H9 (cell line): ENCODE measurements around the gene IGSF3. TPM values are rescaled to one million over a fixed set of nuclear protein-coding genes. Genes with fewer than 3 reads are reported as not detected.

ENCODE experiments used
- DNase-seq: peaks from one replicate; pipeline ENCODE4 v3.0.0-alpha.2; 2017
- H2AFZ ChIP-seq: one replicate; pipeline ENCODE4 v1.6.1; 2013; ENCODE audit warnings: mild to moderate bottlenecking, low read length, control low read depth, moderate library complexity
- H2AK5ac ChIP-seq: 2 replicates; pipeline ENCODE4 v1.6.1; 2013; ENCODE audit warnings: low read length, control low read depth, mixed read lengths; ENCODE audit not compliant: insufficient read length
- H2BK120ac ChIP-seq: one replicate; pipeline ENCODE4 v1.6.1; 2013; ENCODE audit warnings: low read depth, mild to moderate bottlenecking, low read length, control low read depth, inconsistent platforms; ENCODE audit not compliant: poor library complexity, severe bottlenecking
- H2BK12ac ChIP-seq: 2 replicates; pipeline ENCODE4 v1.6.1; 2013; ENCODE audit warnings: low read length, control low read depth, mixed read lengths, low read depth; ENCODE audit not compliant: insufficient read length
- H2BK15ac ChIP-seq: 2 replicates; pipeline ENCODE4 v1.6.1; 2013; ENCODE audit warnings: low read depth, low read length, control low read depth
- H2BK20ac ChIP-seq: one replicate; pipeline ENCODE4 v1.6.1; 2013; ENCODE audit warnings: low read depth, mild to moderate bottlenecking, low read length, control low read depth, inconsistent platforms; ENCODE audit not compliant: poor library complexity, severe bottlenecking
- H2BK5ac ChIP-seq: 2 replicates; pipeline ENCODE4 v1.6.1; 2013; ENCODE audit warnings: low read length, control low read depth, mixed read lengths; ENCODE audit not compliant: insufficient read length
- H3K14ac ChIP-seq: 2 replicates; pipeline ENCODE4 v1.6.1; 2013; ENCODE audit warnings: low read length, control low read depth; ENCODE audit not compliant: insufficient read depth
- H3K18ac ChIP-seq: 2 replicates; pipeline ENCODE4 v1.6.1; 2013; ENCODE audit warnings: low read depth, mild to moderate bottlenecking, mixed read lengths, low read length, control low read depth; ENCODE audit not compliant: insufficient read length
- H3K23ac ChIP-seq: 2 replicates; pipeline ENCODE4 v1.6.1; 2013; ENCODE audit warnings: low read length, control low read depth, mixed read lengths, low read depth; ENCODE audit not compliant: insufficient read length
- H3K23me2 ChIP-seq: 2 replicates; pipeline ENCODE4 v1.6.1; 2013; ENCODE audit warnings: low read depth, mild to moderate bottlenecking, mixed read lengths, low read length, control low read depth; ENCODE audit not compliant: insufficient read length, poor library complexity, severe bottlenecking
- H3K27ac ChIP-seq: 2 replicates; pipeline ENCODE4 v1.5.1; 2013; ENCODE audit warnings: low read length, control low read depth, mixed read lengths, low read depth; ENCODE audit not compliant: insufficient read length
- H3K27me3 ChIP-seq: 2 replicates; pipeline ENCODE4 v1.6.1; 2013; ENCODE audit warnings: low read length, control low read depth, inconsistent platforms; ENCODE audit not compliant: insufficient read depth
- H3K4ac ChIP-seq: 2 replicates; pipeline ENCODE4 v1.6.1; 2013; ENCODE audit warnings: low read depth, mild to moderate bottlenecking, control low read depth, inconsistent platforms, low read length, moderate library complexity
- H3K4me1 ChIP-seq: 2 replicates; pipeline ENCODE4 v1.6.1; 2013; ENCODE audit warnings: low read length, control low read depth, inconsistent platforms; ENCODE audit not compliant: insufficient read depth
- H3K4me2 ChIP-seq: 2 replicates; pipeline ENCODE4 v1.6.1; 2013; ENCODE audit warnings: low read length, control low read depth, mixed read lengths; ENCODE audit not compliant: insufficient read length, insufficient read depth
- H3K56ac ChIP-seq: 2 replicates; pipeline ENCODE4 v1.6.1; 2013; ENCODE audit warnings: low read depth, mild to moderate bottlenecking, mixed read lengths, low read length, control low read depth; ENCODE audit not compliant: insufficient read length
- H3K79me1 ChIP-seq: 2 replicates; pipeline ENCODE4 v1.6.1; 2013; ENCODE audit warnings: low read depth, mild to moderate bottlenecking, moderate library complexity, low read length, control low read depth, inconsistent platforms; ENCODE audit not compliant: insufficient read depth, poor library complexity, severe bottlenecking
- H3K79me2 ChIP-seq: 2 replicates; pipeline ENCODE4 v1.6.1; 2013; ENCODE audit warnings: low read length, control low read depth, inconsistent platforms; ENCODE audit not compliant: insufficient read depth
- H3K9ac ChIP-seq: 2 replicates; pipeline ENCODE4 v1.6.1; 2013; ENCODE audit warnings: low read length, control low read depth, mixed read lengths; ENCODE audit not compliant: insufficient read length; ENCODE audit errors: extremely low read depth
- H3K9me3 ChIP-seq: one replicate; pipeline ENCODE4 v1.6.1; 2013; ENCODE audit warnings: low read depth, low read length, inconsistent platforms; ENCODE audit not compliant: control insufficient read depth
- H3T11ph ChIP-seq: one replicate; pipeline ENCODE4 v1.6.1; 2013; ENCODE audit warnings: mild to moderate bottlenecking, low read length, control low read depth, inconsistent platforms
- H4K20me1 ChIP-seq: one replicate; pipeline ENCODE4 v1.6.1; 2013; ENCODE audit not compliant: control insufficient read depth, insufficient read length, insufficient read depth
- H4K5ac ChIP-seq: 2 replicates; pipeline ENCODE4 v1.6.1; 2013; ENCODE audit warnings: low read depth, mild to moderate bottlenecking, mixed read lengths, low read length, control low read depth; ENCODE audit not compliant: insufficient read length
- H4K8ac ChIP-seq: replicated peaks from 2 replicates; pipeline ENCODE4 v1.6.1; 2013; ENCODE audit warnings: low read length, control low read depth, mixed read lengths, low read depth; ENCODE audit not compliant: insufficient read length
- H4K91ac ChIP-seq: 2 replicates; pipeline ENCODE4 v1.6.1; 2013; ENCODE audit warnings: low read depth, mild to moderate bottlenecking, moderate library complexity, mixed read lengths, low read length, control low read depth; ENCODE audit not compliant: insufficient read length
- H3K27ac Mint-ChIP-seq, 3 experiments: 2 replicates in 2 of 3; 3 replicates in 1 of 3; pipeline ENCODE4 v1.8.0; 2020 to 2021; ENCODE audit warnings: mixed read lengths in 3 of 3, mild to moderate bottlenecking in 1 of 3, moderate library complexity in 1 of 3
- H3K27me3 Mint-ChIP-seq: 2 replicates; pipeline ENCODE4 v1.8.0; 2021; ENCODE audit warnings: low read depth, mild to moderate bottlenecking, moderate library complexity, mixed read lengths
- H3K36me3 Mint-ChIP-seq, 3 experiments: 2 replicates in 2 of 3; 3 replicates in 1 of 3; pipeline ENCODE4 v1.8.0; 2020 to 2021; ENCODE audit warnings: low read depth in 3 of 3, mixed read lengths in 3 of 3; ENCODE audit not compliant: insufficient read depth in 1 of 3
- H3K4me1 Mint-ChIP-seq, 2 experiments: 2 replicates each; pipeline ENCODE4 v1.8.0; 2020; ENCODE audit warnings: mixed read lengths in 2 of 2
- H3K4me3 Mint-ChIP-seq, 2 experiments: 2 replicates in 1 of 2; 3 replicates in 1 of 2; pipeline ENCODE4 v1.8.0; 2020 to 2021; ENCODE audit warnings: mild to moderate bottlenecking in 2 of 2, mixed read lengths in 2 of 2, moderate library complexity in 1 of 2
- H3K9me3 Mint-ChIP-seq, 2 experiments: 2 replicates in 1 of 2; 3 replicates in 1 of 2; pipeline ENCODE4 v1.8.0; 2020; ENCODE audit warnings: mild to moderate bottlenecking in 2 of 2, mixed read lengths in 2 of 2, moderate library complexity in 1 of 2
- WGBS: extraction: QIAGEN DNeasy Blood & Tissue Kit; methylation state at CpG from one replicate; pipeline ENCODE4 v1.1.7; 2013; ENCODE audit warnings: missing lambda C conversion rate, low lambda C conversion rate, mixed read lengths; ENCODE audit not compliant: insufficient read length; ENCODE audit errors: extremely low coverage; 5-methylcytosine and 5-hydroxymethylcytosine counted together
- total RNA-seq: library from RNA; stranded (reverse); gene quantifications from 2 replicates; pipeline ENCODE4 v1.2.1, GENCODE V29; 2021
- TF ChIP-seq, protein P1 (sequence below): fragments of 200-600 bp; sonication (generic); conservative IDR thresholded peaks from 3 replicates; pipeline ENCODE4 v1.8.0; 2021; ENCODE audit warnings: antibody characterized with exemption, mild to moderate bottlenecking

IGSF3 gene
- total RNA-seq, 1 experiment from 2014 or later, result 19.1 TPM

DNA sequence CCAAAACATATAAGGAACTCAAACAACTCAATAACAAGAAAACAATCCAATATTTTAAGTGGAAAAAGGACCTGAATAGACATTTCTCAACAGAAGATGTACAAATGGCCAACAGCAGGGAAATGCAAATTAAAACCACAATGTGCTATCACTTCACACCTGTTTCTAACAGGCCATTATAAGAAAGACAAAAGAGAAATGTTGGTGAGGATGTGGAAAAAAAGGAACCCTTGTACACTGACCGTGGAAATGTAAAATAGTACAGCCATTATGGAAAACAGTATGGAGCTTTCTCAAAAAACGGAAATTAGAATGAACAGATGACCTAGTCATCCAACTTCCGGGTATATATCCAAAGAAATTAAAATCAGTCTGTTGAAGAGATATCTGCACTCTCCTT lies 48.9 kb upstream of the IGSF3 start:
- H3K4me1 ChIP-seq, result no peaks in the 10 kb centered on the region; the same call in 1 of the 2 replicates
- no peak overlapping the region for H3K18ac ChIP-seq
- no peaks in the 10 kb centered on the region for H3K79me2 ChIP-seq
- H4K5ac ChIP-seq, result no peak overlapping the region
- no peak overlapping the region for H4K8ac ChIP-seq
- no peak for DNase-seq
- no peak overlapping the region for H2BK15ac ChIP-seq
- H3K23ac ChIP-seq, result no peak overlapping the region
- no peak overlapping the region for H2AK5ac ChIP-seq
- no peak overlapping the region for H3T11ph ChIP-seq
- H2BK5ac ChIP-seq, result no peak overlapping the region
- H2BK12ac ChIP-seq, result no peak overlapping the region
- no peak overlapping the region for H3K14ac ChIP-seq
- Mint-ChIP-seq H3K4me3 (no peak overlapping the region), H3K27ac (no peak overlapping the region), H3K27me3 (no peaks in the 10 kb centered on the region), H3K4me1 (peaks cover 21 to 22% of the 10 kb centered on the region in 2 experiments), H3K36me3 (peaks cover 0 to 4% (median 4%) of the 10 kb centered on the region in 3 experiments; a peak in 2 of 7 replicates), H3K9me3 (peaks cover 5 to 20% of the 10 kb centered on the region in 2 experiments; a peak in 4 of 5 replicates)
- TF ChIP-seq, protein P1, sequence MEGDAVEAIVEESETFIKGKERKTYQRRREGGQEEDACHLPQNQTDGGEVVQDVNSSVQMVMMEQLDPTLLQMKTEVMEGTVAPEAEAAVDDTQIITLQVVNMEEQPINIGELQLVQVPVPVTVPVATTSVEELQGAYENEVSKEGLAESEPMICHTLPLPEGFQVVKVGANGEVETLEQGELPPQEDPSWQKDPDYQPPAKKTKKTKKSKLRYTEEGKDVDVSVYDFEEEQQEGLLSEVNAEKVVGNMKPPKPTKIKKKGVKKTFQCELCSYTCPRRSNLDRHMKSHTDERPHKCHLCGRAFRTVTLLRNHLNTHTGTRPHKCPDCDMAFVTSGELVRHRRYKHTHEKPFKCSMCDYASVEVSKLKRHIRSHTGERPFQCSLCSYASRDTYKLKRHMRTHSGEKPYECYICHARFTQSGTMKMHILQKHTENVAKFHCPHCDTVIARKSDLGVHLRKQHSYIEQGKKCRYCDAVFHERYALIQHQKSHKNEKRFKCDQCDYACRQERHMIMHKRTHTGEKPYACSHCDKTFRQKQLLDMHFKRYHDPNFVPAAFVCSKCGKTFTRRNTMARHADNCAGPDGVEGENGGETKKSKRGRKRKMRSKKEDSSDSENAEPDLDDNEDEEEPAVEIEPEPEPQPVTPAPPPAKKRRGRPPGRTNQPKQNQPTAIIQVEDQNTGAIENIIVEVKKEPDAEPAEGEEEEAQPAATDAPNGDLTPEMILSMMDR, result no peak
- WGBS, result no CpG with 5 or more reads among the region's 3 CpGs
- H2AFZ ChIP-seq, result no peak overlapping the region
- H3K27me3 ChIP-seq, result no peaks in the 10 kb centered on the region
- no peak overlapping the region for H2BK120ac ChIP-seq
- H4K91ac ChIP-seq, result no peak overlapping the region
- no peaks in the 10 kb centered on the region for H3K9me3 ChIP-seq
- no peak overlapping the region for H3K27ac ChIP-seq
- H3K56ac ChIP-seq, result no peak overlapping the region
- no peak overlapping the region for H3K4ac ChIP-seq
- H3K4me2 ChIP-seq, result no peak overlapping the region
- no peaks in the 10 kb centered on the region for H3K79me1 ChIP-seq
- H2BK20ac ChIP-seq, result no peak overlapping the region
- no peak overlapping the region for H3K9ac ChIP-seq
- H3K23me2 ChIP-seq, result no peaks in the 10 kb centered on the region
- H4K20me1 ChIP-seq, result no peaks in the 10 kb centered on the region
